RWPE2 (cell line): ENCODE results near the gene TET2.

Experiments used
- ATAC-seq: fragments of 200-7000 bp; cut with Tn5 transposase; 3 replicates; pipeline ENCODE4 v1.9.1; 2021; ENCODE audit warnings: low read depth
- DNase-seq: peaks from one replicate; pipeline ENCODE4 v3.0.0-alpha.2; 2020; ENCODE audit warnings: low spot score
- H3K27ac ChIP-seq: fragments of 450-650 bp; 2 replicates; pipeline ENCODE4 v1.5.1; 2017; ENCODE audit warnings: mild to moderate bottlenecking; ENCODE audit not compliant: poor library complexity, severe bottlenecking
- H3K27me3 ChIP-seq: fragments of 250-450 bp; sonication (Bioruptor Pico); 2 replicates; pipeline ENCODE4 v1.5.1; 2021; ENCODE audit warnings: mild to moderate bottlenecking, moderate library complexity; ENCODE audit not compliant: insufficient read depth, poor library complexity, severe bottlenecking
- H3K36me3 ChIP-seq: fragments of 250-450 bp; sonication (Bioruptor Pico); 2 replicates; pipeline ENCODE4 v1.5.1; 2020; ENCODE audit warnings: low read depth, mild to moderate bottlenecking, moderate library complexity
- H3K4me1 ChIP-seq: fragments of 250-450 bp; sonication (Bioruptor Pico); 2 replicates; pipeline ENCODE4 v1.5.1; 2021; ENCODE audit warnings: mild to moderate bottlenecking, moderate library complexity; ENCODE audit not compliant: insufficient read depth, poor library complexity, severe bottlenecking
- H3K4me3 ChIP-seq: fragments of 250-450 bp; sonication (Bioruptor Pico); 2 replicates; pipeline ENCODE4 v1.5.1; 2021; ENCODE audit warnings: mild to moderate bottlenecking, moderate library complexity; ENCODE audit not compliant: severe bottlenecking
- H3K9me3 ChIP-seq: fragments of 250-450 bp; sonication (Bioruptor Pico); 2 replicates; pipeline ENCODE4 v1.5.1; 2021; ENCODE audit warnings: mild to moderate bottlenecking, moderate library complexity; ENCODE audit not compliant: severe bottlenecking
- TF ChIP-seq, protein P1 (sequence below): fragments of 450-650 bp; IDR thresholded peaks from one replicate; pipeline ENCODE4 v1.5.1; 2017; ENCODE audit warnings: mild to moderate bottlenecking, moderate library complexity; ENCODE audit not compliant: poor library complexity, severe bottlenecking

The TET2 gene

DNA sequence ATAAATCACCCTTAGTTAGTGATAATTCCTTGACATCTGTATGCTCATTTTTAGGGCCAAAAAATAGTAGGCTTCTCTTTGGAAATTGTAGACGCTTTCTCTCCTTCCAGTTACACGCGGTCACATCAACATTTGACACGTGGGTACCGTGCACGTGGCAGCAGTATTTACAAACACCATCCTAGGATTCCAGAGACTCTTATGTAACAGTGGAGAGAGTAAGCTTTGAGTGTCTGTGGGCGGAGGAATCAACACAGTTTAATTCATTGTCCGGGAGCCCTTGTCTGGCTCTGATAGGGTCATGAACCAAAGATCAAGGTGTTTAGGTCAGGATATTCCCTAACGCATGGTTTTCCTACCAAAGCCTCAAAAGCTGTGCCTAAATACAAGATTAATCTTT lies 12.2 kb downstream of the TET2 start:
- no peak overlapping the region for H3K27ac ChIP-seq
- ATAC-seq (no peak), DNase-seq (no peak)
- H3K9me3 ChIP-seq: no peaks in the 10 kb centered on the region
- H3K27me3 ChIP-seq: no peaks in the 10 kb centered on the region
- no peak overlapping the region for H3K4me3 ChIP-seq
- peaks cover 16% of the 10 kb centered on the region for H3K4me1 ChIP-seq
- TF ChIP-seq, protein P1, sequence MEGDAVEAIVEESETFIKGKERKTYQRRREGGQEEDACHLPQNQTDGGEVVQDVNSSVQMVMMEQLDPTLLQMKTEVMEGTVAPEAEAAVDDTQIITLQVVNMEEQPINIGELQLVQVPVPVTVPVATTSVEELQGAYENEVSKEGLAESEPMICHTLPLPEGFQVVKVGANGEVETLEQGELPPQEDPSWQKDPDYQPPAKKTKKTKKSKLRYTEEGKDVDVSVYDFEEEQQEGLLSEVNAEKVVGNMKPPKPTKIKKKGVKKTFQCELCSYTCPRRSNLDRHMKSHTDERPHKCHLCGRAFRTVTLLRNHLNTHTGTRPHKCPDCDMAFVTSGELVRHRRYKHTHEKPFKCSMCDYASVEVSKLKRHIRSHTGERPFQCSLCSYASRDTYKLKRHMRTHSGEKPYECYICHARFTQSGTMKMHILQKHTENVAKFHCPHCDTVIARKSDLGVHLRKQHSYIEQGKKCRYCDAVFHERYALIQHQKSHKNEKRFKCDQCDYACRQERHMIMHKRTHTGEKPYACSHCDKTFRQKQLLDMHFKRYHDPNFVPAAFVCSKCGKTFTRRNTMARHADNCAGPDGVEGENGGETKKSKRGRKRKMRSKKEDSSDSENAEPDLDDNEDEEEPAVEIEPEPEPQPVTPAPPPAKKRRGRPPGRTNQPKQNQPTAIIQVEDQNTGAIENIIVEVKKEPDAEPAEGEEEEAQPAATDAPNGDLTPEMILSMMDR: no peak
- H3K36me3 ChIP-seq: no peaks in the 10 kb centered on the region

DNA sequence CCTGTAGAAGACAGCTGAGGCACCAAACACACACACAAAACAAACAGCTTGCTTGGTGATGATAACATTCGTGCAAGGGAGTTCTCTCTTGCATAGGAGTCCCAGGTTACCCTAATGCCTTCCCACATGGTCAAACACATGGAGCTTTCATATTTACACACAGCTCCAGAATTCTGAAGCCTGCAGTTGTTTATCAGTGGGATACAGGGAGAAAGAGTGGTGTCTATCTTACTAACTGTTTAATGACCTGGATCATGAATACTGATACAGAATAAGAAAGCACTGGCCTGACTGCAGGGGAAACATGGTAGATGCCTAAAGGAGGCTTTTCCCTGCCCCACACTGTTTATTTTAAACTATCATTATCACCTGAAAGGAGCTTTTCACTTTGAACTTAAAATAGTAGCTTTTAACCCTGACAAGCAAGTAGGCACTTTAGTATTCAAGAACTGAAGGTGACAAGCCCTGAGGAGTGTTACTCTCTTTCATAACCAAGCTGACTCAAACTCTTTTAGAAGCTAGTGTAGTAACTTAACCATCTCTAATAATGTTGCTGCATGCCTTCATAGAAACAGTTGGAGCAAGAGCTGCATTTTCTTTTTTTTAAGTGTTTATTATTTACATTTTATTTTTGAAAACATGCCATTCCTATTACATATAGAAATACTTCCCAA lies 15.6 kb downstream of the TET2 start:
- Histone ChIP-seq H3K27me3 (no peaks in the 10 kb centered on the region), H3K4me3 (no peak overlapping the region), H3K9me3 (no peaks in the 10 kb centered on the region), H3K4me1 (no peaks in the 10 kb centered on the region), H3K27ac (no peak overlapping the region), H3K36me3 (no peaks in the 10 kb centered on the region)
- ATAC-seq: no peak
- no peak for DNase-seq
- TF ChIP-seq, protein P1: no peak

DNA sequence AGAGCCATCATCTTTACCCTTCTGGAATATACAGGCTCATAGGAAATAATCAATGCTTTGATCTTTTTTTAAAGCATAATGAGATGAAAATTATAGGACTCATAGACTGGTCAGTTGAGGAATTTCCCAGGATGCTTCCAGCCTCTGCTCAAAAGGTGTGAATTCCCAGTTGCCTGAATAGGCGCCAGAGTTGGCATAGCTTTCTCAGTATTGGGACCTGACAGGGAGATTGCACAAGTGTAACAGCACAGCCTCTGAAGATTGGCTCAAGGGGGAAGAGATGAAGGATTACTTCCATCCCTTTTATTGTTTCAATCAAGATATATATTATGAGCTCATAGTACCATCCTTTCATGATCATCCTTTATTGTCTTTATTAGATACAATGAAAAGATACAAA lies 17.9 kb downstream of the TET2 start:
- DNase-seq (no peak), ATAC-seq (no peak)
- no peaks in the 10 kb centered on the region for H3K36me3 ChIP-seq
- no peaks in the 10 kb centered on the region for H3K4me1 ChIP-seq
- H3K27ac ChIP-seq: no peak overlapping the region
- TF ChIP-seq, protein P1: no peak
- no peaks in the 10 kb centered on the region for H3K27me3 ChIP-seq
- no peaks in the 10 kb centered on the region for H3K9me3 ChIP-seq
- no peak overlapping the region for H3K4me3 ChIP-seq

DNA sequence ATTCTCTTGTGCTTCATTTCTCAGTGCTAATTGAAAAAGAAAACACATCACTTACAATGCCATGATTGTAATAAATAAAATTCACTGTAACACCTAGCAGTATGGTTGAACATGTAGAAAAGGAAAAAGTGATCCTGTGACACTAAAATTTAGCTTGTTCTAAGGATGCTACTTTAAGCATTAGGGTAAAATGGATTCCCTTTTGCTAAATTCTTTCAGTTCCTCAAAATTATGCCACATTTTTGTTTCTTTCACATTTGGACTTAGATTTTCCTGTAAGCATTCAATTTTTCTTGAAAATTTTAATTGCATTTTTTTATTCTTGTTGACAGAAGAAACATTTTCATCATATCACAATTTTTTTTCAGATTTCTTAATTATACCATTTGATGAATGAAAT lies 19.4 kb downstream of the TET2 start:
- H3K4me1 ChIP-seq: no peaks in the 10 kb centered on the region
- TF ChIP-seq, protein P1: no peak
- no peaks in the 10 kb centered on the region for H3K9me3 ChIP-seq
- H3K27ac ChIP-seq: no peak overlapping the region
- no peak for DNase-seq
- H3K27me3 ChIP-seq: no peaks in the 10 kb centered on the region
- no peaks in the 10 kb centered on the region for H3K36me3 ChIP-seq
- H3K4me3 ChIP-seq: no peak overlapping the region
- no peak for ATAC-seq

DNA sequence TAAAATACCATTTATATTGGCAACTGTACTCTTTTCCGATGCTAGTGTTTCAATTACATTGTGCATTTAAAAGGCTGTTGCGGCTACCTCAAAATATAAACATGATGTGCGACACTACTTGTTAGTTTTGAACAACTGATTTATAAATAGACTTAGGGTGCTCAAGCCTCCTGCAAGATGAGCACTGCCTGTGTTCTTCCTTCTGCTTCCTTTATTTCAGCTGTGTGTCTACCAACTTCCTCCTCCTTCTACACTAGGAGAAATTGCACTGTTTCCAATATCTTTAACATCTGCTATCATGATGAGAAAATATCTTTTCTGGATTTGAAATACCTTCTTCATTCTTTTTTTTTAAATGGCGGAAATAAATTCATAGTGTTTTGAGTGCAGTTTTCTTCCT lies 24.0 kb downstream of the TET2 start:
- ATAC-seq: no peak
- Histone ChIP-seq H3K27me3 (no peaks in the 10 kb centered on the region), H3K9me3 (no peaks in the 10 kb centered on the region), H3K36me3 (no peaks in the 10 kb centered on the region), H3K4me1 (no peaks in the 10 kb centered on the region), H3K4me3 (no peak overlapping the region), H3K27ac (no peak overlapping the region)
- DNase-seq: no peak
- TF ChIP-seq, protein P1: no peak
